ENCODE measurements around the gene PTX4.

Gene PTX4

GRCh38 chr16:1523581-1524245, 35.0 kb upstream of the PTX4 start:
- DNase-seq, result no peak

DNA sequence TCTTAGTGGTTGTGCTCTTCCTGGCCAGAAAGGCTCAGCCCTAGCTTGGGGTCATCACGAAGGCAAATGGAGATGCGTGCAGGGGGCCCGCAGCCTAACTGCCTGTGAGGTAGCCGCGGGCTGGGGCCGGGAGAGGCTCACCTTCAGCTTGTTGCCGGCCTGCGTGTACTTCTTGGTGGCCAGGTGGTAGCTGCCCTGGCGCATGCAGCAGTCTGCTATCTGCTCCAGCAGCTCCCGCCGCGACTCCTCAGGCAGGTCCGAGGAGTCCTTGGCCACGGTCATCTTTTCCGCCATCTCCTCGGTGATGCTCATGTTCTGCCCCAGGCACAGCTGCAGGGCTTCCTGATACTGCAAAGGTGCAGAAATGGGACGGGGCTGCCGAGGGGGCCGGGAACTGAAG, 31.7 kb upstream of the PTX4 start:
- DNase-seq, result no peak

DNA sequence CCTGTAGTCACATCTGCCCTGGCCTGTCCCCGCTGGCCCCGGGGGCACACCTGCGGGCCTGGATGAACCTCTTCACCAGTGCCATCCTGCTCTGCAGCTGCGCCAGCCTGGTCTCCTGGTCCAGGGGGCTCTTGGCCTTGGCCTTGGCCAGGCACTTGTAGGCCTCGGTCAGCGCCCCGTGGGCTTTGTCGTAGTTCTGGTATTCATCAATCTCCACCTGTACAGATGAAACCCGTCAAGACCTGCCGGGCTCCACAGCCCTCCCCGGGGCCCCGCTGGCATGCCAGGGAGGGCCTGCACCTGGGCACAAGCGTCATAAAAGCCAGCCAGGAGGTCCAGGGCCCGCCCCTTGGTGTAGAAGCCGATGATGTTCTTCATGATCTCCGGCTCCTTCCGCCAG, 31.1 kb upstream of the PTX4 start:
- no peak for DNase-seq

GRCh38 chr16:1518626-1519135, 29.9 kb upstream of the PTX4 start:
- DNase-seq, result no peak

DNA sequence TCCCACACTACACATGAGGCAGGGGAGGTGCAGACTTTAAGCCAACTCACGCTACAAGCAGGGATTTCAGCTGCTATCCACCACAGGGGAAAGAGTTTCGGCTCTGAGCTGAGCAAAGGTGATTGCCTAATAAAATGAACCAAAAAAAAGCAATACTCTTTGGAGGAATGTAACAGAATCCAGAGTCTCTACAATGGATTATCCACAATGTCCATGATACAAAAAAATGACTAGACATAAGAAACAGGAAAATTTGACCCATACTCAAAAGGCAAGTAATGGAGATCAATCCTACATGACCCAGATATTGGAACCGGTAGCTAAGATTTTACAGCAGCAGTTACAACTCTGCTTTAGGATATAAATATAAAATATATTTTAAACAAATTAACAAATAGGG, 25.8 kb upstream of the PTX4 start:
- DNase-seq, result no peak

- no peak for DNase-seq
These were observed 24.0 kb upstream of the PTX4 start for GRCh38 chr16:1512774-1513173.

DNA sequence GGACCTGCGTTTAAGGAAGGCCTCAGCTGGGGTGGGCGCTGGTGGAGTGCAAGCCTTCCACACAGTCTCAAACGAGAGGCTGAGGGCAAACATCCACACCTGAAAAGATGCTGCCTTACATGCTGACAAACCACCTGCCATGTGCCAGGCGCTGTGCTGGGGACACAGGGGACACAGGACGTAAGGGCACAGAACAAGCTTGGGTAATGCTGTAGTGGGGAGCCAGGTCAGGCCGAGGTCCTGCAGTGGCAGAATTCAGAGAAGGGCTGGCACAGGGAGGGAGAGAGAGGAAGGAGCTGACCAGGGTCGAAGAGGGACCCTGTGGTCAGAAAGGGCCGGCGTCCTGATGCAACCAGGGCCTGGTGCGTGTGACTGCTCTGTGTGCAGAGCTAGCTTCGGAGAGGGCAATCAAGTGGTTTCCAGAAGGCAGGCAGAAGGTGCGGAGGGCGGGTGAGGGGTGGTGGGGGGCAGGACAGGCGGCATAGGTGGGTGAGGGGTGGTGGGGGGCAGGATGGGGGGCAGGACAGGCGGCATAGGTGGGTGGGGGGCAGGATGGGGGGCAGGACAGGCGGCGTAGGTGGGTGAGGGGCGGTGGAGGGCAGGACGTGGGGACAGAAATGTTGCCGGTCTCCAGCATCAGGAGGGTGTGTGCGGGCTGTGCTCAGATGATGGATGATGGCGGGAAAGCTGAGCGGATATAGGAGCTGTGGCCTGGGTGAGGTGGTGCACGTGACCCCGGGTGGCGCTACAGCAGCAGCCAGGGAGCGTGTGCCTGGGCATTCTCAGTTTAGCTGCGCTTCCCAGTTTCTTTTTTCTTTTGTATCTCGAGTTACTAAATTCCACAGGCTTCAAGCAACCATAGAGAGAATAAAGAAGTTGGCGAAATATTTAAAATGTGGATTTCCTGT, 23.2 kb upstream of the PTX4 start:
- no peak for DNase-seq

DNA sequence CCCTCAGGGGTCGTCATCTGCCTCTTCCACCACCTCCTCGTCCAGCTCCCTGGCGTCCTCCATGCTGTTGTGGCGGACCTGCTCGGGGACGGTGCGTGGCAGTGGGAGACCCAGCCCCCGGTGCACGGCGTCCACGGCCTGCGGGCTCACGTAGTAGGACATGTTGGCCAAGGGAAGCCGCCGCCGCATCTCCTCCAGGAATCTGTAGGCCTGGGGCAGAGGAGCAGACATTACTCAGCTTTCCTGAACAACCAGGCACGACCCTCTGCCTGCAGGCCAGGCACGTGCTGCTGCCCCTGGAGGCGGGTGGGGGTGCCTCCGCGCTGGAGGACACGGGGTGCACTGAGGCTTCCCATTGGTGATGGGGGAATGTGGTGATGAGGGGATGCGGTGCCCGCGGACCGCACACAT, 22.2 kb upstream of the PTX4 start:
- no peak for DNase-seq

DNA sequence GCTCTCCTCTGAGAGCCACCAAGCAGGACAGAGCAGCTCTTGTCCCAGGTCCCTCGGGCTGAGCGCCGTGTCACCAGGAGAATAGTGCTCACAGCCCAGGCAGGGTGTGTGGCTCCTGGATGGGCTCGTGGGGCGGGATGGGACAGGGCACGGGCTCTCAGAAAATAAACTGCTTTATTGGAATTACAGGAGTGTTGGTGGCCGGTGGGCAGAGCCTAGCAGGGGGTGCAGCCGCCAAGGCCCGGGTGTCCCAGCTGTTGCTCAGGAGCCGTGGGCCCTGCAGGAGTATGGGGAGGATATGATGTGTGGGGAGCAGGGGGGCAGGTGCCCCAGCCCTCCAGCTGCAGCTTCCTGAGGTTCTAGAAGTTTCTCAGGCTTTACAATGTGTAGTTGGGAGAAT, 21.5 kb upstream of the PTX4 start:
- no peak for DNase-seq

DNA sequence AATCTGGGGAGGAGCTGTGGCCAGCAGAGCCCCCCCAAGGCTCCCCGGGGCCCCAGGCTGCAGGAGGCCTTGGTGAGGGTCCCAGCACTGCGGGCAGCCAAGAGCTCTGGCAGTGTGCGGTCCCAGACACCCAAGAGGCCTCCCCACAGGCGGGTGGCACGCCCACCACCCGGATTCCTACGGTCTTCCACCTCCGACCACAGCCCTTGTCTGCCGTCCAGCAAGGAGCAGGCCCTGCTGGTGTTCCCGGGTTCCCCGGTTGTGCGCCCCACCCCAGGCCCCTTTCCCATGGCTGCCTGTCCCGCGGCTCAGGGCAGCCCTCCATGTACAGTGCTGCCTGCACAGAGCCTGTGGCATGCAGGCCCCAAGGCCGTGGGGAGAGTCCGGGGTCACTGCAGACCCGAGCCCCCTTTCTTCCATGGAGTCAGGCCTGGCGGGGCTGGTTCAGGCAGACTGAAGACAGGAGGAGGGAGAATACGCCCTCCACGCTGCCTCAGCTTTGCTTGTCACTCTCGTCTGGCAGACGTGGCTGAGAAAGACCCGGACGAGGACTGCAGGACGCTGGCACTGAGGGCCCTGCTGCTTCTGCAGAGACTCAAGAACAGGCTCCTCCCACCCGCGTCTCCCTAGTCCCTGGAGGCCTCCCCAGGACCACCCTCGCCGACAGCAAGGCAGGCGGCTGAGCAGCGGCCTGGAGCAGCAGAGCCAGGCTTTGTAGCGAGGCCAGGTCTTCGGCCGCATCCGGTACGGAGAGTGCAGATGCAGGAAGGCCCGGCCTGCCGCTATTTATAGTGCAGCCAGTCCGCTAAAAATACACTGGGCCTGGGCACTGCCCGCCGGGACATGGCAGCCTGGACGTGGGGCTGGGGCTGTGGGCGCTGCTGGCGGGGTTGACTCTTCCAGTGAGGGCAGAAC, 20.8 kb upstream of the PTX4 start:
- DNase-seq, result no peak

- DNase-seq, result no peak
These were observed 19.9 kb upstream of the PTX4 start for GRCh38 chr16:1508494-1509187.

- no peak for DNase-seq
These were observed 17.9 kb upstream of the PTX4 start for GRCh38 chr16:1506494-1507213.

- no peak for DNase-seq
These were observed 17.2 kb upstream of the PTX4 start for GRCh38 chr16:1505912-1506311.

- DNase-seq, result no peak
These were observed 16.5 kb upstream of the PTX4 start for GRCh38 chr16:1505073-1505844.

GRCh38 chr16:1503110-1503955, 14.6 kb upstream of the PTX4 start:
- no peak for DNase-seq

- DNase-seq, result no peak
These were observed 13.6 kb upstream of the PTX4 start for GRCh38 chr16:1502092-1503004.

DNA sequence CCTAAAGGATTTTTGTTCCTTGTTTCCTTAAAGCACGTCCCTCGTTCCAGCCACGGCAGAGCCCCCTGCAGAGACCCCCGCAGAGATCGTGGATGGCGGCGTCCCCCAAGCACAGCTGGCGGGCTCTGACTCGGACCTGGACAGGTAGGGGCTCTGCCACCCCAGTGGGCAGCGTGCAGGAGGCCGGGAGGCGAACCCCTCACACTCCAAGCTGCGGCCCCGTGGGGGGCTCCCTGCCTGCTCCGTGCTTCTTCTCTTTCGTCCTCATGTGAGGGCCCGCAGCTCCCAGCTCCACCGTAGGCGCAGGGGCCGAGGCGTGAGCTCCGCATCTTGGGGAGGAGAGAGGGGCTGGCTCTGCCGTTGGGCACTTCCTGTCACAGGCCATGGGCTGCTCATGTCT, 12.9 kb upstream of the PTX4 start:
- no peak for DNase-seq

- no peak for DNase-seq
These were observed 11.9 kb upstream of the PTX4 start for GRCh38 chr16:1500465-1501150.

Measured in CD4-positive, alpha-beta T cell treated with Interferon alpha-2 for 1 hour (primary cell).